Hematopoietic multipotent progenitor cell treated with erythropoietin and hydrocortisone succinate and interleukin-3 and kit ligand, for 6 days (in vitro differentiated cells): ENCODE measurements around the gene SLC10A1.

Source experiments
- DNase-seq: peaks from one replicate; pipeline ENCODE4 v3.0.0-alpha.2; 2015

Gene SLC10A1

DNA sequence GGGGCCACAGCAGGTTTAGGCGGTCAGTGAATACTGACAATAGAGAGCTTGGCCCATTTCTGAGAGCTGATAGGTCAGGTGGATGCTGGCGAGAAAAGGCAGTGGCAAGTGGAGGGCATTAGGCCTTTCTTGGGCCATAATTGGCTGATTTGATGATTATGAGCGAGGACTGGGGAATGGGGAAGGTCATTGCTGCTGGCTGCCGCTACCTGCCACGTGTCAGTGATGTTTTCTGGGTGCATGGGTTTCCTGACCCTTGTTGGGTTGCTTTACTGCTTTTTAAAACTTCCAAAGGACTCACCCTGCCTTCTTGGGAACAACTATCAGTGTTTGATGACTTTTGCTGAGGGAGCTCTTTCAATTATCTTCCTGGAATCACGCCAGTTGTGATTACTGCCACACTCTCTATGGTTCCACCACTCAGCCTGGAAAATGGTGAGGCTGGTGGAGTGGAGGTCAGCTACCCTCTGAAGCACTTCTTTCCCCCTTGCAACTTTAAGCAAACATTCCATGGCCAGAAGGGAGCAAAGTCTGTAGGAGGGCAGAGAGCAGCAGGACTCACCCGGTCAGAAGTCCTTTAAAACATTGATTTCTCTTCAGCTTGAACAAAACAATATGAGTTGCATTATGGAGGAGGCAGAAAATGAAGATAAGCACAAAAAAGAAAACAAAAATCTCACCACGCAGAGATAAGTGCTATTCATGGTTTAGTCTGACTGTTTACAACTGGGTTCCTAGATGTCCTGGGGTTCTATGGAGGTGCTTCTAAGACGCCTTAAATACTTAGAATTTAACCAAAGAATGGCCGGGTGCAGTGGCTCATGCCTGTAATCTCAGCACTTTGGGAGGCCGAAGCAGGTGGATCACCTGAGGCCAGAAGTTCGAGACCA, 12.1 kb upstream of the SLC10A1 start:
- DNase-seq, result no peak

DNA sequence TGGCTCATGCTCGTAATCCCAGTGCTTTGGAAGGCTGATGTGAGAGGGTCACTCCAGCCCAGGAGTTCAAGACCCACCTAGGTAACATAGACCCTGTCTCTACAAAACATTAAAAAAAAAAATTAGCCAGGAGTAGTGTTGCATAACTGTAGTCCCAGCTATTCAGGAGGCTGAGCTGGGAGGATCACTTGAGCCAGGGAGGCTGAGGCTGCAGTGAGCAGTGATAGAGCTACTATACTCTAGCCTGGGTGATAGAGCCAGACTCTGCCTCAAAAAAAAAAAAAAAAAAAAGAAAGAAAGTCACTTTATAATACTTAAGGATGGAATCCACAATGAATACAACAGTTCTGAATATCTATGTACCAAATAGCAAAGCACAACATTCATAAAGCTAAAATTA, 10.2 kb upstream of the SLC10A1 start:
- DNase-seq, result no peak

DNA sequence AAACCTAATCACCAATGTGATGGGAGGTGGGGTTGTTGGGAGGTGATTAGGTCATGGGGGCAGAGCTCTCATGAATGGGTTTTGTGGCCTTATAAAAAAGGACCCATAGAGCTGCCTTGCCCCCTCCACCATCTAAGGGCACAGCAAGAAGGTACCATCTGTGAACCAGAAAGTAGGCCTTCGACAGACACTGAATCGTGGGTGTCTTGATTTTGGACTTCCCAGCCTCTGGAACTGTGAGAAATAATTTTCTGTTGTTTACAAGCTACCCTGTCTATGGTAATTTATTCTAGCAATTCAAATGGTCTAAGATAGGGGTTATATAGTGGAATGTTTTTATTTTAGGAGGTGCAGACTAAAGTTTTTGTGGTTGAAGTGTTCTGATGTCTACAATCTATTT, 7.9 kb upstream of the SLC10A1 start:
- no peak for DNase-seq

DNA sequence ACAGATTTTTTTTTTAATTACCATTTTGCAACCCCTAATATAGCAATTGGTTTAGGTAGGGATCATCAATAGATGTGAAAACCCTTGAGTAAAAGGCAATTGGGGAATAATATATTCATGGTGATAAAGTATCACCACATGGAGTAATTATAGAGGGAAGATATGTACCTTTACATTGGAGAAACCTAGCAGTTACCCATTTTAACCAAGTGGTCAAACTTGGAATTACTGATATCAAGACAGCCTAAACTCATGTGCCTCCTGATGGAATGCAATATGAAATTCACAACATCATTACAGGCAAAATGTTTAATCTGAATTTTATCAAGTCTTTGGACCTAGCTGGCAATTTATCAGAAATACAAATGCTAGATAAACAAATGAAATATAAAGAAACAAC, 6.7 kb upstream of the SLC10A1 start:
- peak; percentile 24 for DNase-seq

DNA sequence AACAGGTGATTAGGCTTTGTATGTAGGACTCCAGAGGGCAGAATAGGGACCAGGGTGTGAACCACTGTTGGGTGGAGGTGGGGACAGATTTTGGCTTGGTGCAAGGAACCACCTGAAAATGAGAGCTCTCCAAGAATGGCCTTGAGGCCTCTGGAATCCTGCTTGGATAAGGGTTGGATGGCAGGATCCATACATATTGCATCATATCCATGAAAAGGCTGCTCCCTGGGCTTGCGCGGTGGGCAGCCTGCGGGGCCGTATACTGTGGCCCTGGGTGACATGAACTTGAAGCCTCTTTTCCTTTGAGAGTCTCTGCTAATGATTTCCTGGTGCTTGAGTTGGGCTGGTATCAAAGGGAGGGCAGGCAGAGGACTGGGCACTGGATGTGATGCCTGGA, 1.3 kb upstream of the SLC10A1 start:
- no peak for DNase-seq

DNA sequence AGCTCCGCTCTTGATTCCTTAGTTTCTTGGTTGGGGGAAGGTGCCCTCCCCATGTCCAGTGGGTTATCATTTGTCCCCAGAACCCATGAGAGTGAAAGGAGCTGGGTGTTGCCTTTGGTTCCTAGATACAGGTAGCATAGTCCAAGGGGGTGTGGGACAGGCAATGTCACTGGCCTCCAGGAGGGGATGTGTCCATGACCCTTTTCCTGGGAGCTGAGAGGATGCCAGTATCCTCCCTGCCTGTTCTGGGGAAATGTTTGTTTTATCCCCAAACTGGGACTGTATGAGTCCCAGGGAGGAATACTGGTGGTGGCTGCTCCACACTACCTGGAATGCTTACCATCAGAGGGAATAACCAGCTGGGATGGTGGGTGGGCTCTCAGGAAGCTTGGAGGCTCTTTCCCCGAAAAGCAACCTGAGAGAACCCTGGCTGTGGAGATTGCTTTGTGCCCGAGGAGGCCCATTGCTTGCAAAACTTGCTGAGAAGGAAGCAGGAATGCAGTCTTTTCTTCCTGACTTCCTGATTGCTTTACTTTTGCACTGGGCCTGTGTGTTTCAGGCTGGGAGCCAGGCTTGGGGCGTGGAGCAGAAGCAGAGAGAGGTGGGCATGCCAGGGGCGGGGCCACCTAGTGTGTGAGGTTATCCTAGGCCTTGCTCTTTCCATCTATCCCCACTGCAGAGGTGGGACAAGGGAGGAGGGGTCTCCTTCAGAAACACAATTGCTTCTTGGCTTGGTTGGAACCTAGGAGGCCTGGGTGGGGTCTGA, 715 bp upstream of the SLC10A1 start:
- no peak for DNase-seq

DNA sequence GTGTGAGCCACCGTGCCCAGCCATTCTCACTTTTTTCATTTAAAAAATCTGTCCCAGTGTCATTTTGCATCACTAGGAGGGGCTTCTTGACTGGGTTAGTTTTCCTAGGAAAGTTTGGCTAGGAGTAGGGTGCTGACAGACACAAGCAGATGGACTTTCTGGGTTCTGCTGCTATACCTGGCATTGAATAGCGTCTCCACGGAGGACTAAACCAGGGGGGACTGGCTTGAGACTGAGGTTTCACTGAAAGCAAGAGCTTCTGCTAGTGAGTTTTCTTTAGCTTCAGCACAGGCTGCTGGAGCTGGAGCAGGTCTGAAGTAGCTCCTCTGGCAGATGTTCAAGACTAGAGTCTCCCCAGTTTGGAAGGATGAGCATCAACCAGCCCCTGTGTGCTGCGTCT, 1.4 kb downstream of the SLC10A1 start:
- DNase-seq, result no peak

DNA sequence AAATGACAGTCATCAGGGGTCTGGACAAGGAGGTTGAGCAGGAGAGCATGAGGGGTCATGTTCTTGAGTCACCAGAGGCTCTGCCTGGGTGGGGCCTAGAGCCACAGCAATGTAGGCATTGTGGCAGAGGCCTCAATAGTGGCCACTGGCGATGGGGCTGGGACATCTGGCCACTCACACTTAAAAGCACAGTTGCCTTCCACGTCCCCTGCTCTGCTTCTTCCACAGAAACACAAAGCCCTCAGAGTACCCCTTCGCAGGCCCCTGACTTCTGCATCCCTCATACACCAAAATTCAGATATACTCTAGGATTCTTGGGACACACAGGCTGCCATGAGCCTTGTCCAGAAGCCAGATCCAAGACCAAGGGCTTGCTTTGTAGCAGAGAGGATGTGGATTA, 2.2 kb downstream of the SLC10A1 start:
- no peak for DNase-seq

DNA sequence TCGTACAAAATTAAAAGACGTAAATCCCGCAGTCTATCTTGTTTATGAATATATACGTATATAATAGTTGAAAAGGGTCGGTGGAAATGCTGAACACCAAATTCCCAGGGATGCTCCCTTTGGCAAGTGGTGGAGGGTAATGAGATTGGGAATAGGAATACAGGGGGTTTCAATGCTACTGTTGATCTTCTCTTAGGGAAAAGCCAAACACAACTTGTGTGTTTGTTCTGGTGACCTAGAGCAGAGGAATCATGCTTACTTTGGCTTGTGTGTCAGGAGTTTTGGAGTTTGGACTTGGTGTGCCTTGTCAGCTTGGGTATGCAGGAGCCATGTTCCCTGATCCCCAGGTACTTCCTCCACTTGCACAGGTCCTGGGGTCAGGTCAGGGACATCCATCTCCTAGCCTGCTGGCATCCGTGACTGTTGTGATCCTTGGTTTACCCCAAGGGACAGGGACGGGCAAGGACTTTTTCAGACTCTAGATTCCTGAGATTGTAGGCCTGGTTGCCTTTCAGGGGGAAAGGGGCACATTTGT, 4.1 kb downstream of the SLC10A1 start:
- DNase-seq, result no peak

DNA sequence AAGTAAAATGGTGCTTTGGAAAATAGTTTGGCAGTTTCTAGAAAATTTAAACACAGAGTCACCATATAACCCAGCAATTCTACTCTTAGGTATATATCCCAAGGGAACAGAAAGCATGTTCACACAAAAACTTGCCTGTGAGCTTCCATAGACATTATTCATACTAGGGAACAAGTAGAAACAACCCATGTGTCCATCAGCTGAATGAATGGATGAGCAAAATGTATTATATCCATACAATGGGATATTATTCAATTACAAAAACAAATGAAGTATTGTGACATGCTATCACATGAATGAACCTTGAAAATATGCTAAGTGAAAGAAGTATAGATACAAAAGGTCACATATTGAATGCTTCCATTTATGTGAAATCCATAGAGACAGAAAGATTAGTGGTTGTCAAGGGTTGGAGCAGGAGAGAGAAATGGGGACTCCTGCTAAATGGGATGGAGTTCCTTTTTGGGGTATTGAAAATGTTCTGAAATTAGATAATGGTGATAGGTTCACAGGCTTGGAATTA, 7.9 kb downstream of the SLC10A1 start:
- DNase-seq, result no peak

DNA sequence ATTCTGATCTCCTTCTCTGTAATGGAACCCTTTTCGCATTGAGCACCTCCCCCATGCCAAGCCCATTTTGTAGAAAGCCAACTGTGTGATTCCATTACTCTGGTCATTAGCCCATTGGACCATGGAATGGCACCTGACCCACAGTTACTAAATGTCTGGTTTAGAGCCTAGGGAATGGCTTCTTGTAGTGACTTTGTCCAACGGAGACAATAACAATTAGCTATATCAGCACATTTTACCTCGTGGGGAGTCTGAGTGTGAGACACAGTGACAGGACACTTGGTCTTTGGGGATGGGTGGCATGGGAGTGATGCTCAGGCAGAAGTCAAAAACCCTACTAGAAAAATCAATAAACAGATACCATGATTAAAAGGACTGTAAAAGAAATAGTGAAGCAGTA, 10.4 kb downstream of the SLC10A1 start:
- no peak for DNase-seq

DNA sequence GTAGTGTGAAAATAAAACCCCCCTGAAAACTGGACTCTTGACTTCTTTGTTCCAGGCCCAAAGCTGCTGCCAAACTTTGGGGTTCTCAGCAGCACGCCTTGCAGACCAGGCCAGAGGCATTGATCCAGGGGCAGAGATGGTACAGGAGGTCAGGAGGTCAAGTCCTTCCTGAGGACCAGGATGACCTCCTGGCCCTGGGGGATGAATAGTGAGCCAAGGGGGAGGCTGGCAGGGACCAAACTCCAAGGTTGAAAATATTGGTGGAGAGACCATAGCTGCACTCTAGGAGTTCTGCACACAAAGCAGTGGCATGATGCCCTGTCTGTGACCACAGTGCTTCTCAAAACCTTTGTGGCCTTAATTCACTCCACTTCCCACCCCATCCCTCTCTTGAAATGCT, 12.1 kb downstream of the SLC10A1 start:
- no peak for DNase-seq

DNA sequence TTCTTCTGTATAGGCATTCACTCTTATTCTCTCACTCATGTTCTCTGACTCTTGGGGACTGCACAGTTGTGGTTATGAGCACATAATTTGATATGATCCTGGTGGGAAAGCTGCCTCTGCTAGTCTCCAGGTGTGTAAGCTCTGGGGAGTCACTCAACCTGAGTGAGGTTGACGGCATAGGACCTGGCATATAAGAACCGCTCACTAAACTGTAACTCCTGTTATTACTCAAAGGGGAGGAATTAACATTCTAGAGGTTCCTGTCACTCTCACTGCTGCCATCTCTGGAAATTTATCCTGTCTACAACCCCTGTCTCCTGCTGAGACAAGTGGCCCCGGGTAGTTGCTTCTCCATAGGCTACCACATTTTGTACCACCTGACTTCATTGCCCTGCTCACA, 16.1 kb downstream of the SLC10A1 start:
- no peak for DNase-seq

DNA sequence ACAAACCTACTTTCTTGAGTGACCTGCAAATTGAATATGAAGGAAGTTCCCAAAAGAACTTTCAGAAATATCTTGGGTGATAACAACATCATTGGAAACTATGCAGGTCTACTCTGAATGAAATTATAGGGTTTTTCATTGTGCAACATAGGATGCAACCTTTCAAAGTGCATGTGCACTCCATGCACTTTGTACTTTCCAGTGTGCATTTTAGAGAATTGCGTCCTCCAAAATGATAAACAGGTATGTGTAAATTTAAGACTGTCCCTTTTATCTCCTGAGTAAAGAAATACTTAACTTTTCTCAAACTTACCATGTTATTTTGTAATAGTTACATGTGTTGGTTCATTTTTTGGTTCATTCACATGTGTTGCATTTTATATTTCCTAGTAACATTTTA, 16.9 kb downstream of the SLC10A1 start:
- no peak for DNase-seq

DNA sequence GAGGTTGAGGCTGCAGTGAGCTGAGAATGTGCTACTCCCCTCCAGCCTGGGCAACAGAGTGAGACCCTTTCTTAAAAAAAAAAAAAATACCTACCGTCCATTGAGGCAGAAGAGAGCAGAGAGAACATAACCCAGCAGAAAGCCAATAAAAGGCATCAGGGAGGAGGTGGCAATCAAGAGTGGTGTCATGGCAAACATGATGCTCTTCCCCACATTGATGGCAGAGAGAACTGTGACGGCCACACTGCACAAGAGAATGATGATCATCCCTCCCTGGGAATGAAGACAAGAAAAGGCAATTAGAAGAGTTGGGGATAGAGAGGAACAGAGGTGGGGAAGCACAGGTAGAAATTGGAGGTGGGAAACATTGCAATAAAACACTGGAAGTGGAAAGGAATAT, 18.0 kb downstream of the SLC10A1 start:
- DNase-seq, result no peak

DNA sequence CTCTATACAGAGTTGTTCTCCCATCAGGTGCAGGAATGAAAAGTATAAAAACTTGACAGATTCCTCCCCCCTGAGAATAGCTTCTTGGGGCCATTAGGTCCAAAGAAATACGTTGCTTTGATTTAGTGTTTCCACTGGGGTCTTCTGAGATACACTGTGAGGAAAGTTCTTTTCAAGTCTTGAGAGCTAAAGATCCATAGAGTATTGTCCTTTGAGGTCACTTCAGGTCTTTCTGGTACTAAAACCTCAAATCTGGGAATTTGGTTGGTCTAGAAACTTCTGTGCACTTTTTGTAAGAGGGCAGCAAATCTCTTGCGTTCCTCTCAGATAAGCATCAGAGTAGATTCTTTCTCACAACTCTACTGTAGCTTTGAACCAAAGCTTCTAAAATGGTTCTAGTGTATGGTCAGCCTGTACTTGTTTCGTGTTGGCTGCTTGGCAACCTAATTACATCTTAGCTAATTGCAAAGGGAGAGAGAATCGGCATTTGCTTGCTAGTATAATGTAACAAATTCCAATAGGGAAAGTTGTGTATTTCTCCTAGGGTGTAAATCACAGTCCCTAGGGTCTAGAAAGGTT, 20.1 kb downstream of the SLC10A1 start:
- no peak for DNase-seq

DNA sequence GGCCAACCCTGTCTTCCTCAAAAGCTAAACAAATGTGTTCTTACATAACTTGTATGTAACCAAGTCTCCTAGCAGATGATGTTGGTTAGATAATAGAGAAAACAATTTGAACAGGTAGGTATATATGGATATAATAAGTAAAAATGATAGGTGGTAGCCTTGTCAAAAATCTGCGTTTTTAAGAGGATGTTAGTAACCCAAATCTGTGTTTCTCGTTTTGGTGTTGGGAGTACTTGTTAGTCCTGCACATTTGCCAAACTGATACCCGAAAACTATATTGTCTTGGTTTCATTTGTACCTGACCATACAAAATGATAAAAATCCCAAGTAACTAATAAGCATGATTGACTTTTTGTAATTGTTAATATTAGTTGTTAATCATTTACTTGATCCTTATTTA, 22.0 kb downstream of the SLC10A1 start:
- DNase-seq, result no peak

DNA sequence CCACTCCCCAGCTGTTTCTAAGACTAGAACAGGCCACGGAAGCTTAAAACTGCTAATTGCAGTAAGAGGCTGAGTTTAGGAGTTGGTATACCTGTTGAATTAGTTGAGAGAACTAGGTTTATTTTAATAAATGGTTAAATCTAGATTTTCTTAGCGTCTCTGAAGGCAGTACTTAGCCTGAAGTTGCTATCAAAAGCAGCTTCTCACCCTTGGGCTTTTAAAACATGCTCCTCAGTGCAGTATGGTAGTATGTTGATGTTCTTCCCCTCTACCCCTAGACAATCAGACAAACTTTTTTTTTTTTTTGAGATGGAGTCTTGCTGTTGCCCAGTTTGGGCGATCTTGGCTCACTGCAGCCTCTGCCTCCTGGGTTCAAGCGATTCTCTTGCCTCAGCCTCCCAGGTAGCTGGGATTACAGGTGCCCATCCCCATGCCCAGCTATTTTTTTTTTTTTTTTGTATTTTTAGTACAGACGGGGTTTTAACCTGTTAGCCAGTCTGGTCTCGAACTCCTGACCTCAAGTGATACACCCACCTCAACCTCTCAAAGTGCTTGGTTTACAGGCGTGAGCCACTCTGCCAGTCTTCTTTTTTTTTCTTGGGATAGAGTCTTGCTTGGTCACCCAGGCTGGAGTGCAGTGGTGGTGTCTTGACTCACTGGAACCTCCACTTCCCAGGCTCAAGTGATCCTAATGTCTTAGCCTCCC, 23.3 kb downstream of the SLC10A1 start:
- no peak for DNase-seq

DNA sequence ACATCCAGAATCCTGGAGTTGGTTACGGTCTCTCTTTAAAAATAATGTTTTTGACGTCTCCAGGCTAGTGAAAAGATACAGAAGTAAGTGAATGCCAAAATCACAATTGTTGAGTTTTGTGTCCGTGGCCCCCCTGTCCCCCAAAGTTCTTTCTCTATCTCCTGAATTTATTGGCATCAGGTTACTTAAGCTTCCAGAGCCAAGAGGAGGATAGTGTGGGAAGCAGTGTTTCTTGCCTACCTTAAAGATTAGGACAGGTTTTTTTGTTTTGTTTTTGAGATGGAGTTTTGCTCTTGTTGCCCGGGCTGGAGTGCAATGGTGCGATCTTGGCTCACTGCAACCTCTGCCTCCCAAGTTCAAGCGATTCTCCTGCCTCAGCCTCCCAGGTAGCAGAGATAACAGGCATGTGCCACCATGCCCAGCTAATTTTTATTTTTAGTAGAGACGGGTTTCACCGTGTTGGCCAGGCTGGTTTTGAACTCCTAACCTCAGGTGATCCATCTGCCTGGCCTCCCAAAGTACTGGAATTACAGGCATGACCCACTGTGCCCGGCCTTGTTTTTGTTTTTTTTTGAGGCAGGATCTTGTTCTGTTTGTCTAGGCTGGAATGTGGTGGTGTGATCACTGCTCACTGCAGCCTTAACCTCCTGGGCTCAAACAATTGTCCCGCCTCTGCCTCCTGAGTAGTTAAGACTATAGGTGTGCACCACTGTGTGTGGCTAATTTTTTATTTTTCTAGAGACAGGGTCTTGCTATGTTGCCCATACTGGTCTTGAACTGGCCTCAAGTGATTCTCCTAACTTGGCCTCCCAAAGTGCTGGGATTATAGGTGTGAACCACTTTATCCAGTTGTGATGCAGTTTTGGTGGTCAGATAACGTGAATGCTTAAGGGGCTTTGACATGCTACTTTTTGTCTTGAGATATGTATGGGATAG, 24.7 kb downstream of the SLC10A1 start:
- DNase-seq, result no peak

DNA sequence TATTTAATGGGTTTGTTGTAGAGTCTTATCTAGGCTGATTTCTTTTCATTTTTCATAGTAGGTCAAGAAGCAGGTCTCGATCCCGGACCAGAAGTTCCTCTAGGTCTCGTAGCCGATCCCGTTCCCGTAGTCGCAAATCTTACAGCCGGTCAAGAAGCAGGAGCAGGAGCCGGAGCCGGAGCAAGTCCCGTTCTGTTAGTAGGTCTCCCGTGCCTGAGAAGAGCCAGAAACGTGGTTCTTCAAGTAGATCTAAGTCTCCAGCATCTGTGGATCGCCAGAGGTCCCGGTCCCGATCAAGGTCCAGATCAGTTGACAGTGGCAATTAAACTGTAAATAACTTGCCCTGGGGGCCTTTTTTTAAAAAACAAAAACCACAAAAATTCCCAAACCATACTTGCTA, 25.9 kb downstream of the SLC10A1 start:
- no peak for DNase-seq

DNA sequence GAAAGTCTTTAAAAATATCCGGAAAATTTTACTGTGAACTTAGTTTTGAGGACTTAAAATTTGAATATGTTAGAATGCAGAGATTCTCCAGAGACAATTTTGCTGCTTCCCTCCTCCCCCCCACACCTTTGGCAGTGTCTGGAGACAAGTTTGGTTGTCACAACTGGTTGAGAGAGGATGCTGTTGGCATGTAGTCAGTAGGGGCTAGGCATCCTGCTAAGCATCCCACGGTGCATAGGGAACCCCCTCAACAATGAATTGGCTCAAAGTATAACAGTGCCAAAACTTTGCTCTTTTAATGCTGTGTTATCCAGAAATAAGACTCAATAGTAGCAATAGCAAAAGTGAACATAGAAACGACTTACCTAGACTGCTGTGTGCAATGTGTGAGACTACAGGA, 26.5 kb downstream of the SLC10A1 start:
- no peak for DNase-seq

DNA sequence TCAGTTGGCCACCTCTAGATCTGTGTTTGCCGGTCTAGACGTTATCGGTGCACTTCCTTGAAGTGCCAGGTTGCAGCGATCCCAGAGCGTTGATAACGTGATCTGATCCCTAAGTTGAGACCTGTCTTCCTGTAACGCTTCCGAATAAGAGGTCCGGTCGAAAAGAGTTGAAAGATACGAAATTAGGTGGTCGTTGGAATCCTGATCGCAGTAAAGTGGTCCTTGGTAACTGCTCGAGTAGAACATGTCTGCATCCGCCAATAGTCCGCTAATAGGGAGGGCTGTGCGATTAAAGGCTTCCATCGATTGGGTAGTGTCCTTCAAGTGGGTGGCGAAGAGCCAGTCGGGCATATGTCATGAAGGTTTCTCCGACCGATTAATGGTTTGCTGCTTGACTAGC, 27.4 kb downstream of the SLC10A1 start:
- DNase-seq, result no peak
